Measurements from ENCODE around the gene CYRIA.

The CYRIA gene

DNA sequence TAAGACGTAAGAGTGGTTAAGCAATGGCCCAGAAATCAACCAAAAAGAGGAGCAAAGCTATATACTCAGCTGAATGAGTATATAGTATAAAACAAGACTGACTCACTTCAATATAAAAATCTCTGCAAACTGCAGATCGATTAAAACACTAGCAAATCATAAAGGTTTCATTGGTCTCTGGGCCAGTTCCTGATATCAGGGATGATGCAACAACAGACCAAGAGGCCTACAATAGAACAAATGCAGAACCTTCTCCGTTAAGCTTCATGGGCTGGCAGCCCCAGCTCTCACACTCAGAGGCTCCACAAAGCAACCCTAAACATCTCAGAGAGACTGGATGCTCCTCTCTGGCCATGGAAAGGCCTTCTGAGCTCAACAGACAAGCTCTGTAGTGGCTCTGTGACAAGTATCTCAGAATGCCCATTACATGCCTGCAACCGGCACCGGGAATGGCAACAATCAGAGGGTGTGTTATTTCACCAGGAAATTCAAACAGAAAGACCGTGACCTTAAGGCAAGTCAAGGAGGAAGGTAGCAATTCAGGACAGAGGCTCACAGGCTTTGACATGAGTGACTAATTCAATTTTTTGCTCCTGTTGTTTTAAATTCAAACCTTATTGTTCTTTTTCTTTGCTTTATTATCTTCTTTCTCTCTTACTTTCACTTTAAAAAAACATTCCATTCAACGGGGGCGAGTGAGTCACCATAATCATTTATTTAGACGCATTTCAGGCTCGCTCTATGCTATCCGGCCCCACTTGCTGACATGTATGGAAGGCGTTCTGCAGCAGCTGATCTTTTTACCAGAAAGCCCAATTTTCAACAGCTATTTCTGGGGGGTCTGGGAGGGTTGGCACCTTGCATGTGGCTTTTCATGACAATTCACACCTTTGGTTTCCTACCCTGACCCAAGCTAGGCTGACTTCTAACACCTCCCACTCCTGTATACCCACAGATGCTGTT lies 15.1 kb downstream of the CYRIA start:
- no peak for TF ChIP-seq CTCF (IDR thresholded peaks at IDR 0.05; ENCODE audit: low read depth, low read length)
- DNase-seq (ENCODE audit: extremely low read depth, low read depth), result no peak

DNA sequence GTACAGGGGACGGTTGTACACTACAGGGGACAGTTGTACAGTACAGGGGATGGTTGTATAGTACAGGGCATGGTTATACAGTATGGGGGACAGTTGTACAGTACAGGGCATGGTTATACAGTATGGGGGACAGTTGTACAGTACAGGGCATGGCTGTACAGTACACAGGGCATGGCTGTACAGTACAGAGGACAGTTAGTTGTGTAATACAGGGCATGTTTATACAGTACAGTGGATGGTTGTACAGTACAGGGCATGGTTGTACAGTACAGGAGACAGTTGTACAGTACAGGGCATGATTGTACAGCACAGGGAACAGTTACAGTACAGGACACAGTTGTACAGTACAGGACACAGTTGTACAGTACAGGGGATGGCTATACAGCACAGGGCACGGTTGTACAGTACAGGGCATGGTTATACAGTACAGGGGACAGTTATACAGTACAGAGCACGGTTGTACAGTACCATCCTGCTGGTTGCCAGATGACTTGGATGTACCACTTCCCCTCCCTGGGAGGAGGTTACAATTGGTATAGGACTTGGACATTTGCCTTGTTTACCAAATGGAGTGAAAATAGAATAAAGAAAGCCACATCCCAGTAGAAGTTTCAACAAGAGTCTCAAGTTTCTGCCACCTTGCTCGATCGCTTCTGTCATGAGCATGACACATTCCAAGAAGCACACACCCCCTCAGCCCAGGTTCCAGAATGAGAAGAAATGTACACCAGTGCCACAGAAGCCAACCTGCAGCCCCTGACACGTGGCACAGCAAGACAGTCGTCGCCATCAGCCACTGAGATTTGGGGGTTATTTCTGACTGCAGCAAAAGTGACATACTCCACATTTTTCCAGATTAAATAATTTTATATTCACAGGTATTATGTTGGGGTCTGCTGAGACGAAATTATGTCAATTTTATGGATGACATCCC lies 16.0 kb downstream of the CYRIA start:
- no peak for TF ChIP-seq CTCF (IDR thresholded peaks at IDR 0.05; ENCODE audit: low read depth, low read length)
- DNase-seq (ENCODE audit: extremely low read depth, low read depth), result no peak

GRCh38 chr2:16647992-16648617 lies 17.5 kb downstream of the CYRIA start:
- no peak for DNase-seq (ENCODE audit: extremely low read depth, low read depth)
- TF ChIP-seq CTCF (IDR thresholded peaks at IDR 0.05; ENCODE audit: low read depth, low read length), result no peak

DNA sequence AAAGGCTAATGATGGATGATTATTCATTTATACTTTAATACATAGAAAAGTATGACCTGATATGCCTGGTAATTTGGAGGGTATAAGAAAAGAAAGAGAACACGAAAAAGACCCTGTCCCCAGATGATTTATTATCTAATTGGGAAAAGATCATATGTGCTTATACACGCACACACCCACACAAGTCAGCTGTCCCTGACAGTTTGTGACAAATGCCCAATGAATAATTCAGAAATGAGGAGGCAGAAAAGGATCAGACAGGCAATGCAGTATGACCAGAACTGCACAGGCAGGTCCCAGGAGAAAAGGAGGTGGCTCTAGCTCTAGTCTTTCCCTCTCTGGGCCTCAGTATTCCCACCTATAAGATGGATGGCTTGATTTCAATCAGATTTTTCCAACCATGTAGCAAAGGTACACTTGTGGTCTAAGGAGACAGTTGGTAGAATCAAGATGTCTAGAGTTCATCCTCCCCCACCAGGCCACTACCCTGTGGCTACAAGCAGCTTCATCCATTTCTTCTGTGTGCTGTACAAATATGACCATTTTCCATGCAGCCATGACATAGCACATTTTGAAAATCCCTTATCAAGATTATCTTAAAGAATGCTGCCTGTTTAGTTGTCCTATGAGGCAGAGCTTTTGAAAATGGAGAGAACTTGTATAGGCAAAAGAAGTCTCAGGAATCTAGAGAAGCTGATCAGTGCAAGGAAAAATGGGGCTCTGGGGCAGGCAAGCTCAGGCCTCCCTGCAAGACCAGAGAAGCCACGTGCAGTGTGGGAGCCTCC lies 19.7 kb downstream of the CYRIA start:
- no peak for DNase-seq (ENCODE audit: extremely low read depth, low read depth)
- no peak for TF ChIP-seq CTCF (IDR thresholded peaks at IDR 0.05; ENCODE audit: low read depth, low read length)

- TF ChIP-seq CTCF (IDR thresholded peaks at IDR 0.05; ENCODE audit: low read depth, low read length), result no peak
- no peak for DNase-seq (ENCODE audit: extremely low read depth, low read depth)
Measured at GRCh38 chr2:16645088-16645487, 20.5 kb downstream of the CYRIA start.

DNA sequence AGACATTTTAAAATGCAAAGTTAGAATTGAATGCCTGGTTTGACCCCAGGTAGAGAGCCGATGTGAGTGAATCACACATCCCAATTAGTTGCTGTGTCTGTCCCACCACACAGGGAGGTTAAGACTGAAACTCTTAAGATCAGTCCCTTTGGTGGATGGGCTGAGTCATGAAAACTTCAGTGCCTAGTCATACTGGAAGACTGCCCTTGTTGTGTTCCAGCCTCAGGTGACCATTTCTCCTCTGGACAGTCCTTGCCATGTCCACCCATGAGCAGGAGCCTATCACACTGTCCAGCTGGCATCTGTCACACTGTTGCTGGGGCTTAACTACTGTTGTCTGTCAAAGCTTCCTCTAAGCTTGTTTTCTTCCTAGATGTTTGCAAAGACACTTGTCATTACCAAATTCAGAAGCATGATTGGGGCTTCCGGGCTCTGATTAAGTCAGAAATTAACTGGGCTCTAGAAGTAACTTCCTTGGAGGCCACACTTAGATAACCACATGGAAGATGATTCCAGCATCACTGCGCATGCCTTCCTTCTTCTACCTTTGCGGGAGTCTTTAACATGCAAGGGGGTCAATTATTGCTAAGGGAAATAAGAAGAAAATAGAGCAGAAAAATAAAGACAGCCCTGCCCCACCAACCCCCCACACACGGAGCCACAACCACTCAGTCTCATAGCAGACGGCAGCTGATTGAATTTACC lies 21.3 kb downstream of the CYRIA start:
- TF ChIP-seq CTCF (IDR thresholded peaks at IDR 0.05; ENCODE audit: low read depth, low read length), result no peak
- no peak for DNase-seq (ENCODE audit: extremely low read depth, low read depth)

Data from AG09319 (cell line).